Body of pancreas (tissue), 4 donors: ENCODE results near the gene TNIP1.

Experiments used
- CTCF ChIP-seq, 7 experiments: fragments of 450-650 bp in 4 of 7; fragments of 200-600 bp in 3 of 7; sonication (generic) in 3 of 7; IDR thresholded peaks; one replicate each; pipeline ENCODE4 v1.5.1; 2016 to 2019; ENCODE audit warnings: antibody characterized with exemption in 7 of 7
- POLR2A ChIP-seq, 3 donors: fragments of 450-650 bp; IDR thresholded peaks; one replicate each; pipeline ENCODE4 v1.6.1; 2016; ENCODE audit warnings: antibody characterized with exemption in 3 of 3, mild to moderate bottlenecking in 2 of 3

GRCh38 chr5:151023047-151023615, 57.7 kb downstream of the TNIP1 start:
- TF ChIP-seq POLR2A (IDR thresholded peaks at IDR 0.05) (no peak), CTCF (IDR thresholded peaks at IDR 0.05) (no peak)
